T-helper 9 cell (primary cell): ENCODE results near the gene ENOX1.
"Not testable (repeated sequence)": the region's sequence is repeated elsewhere in the genome, so short reads cannot be mapped to it uniquely, and the experiment has no call there.

ENCODE experiments used
- DNase-seq: peaks from one replicate; pipeline ENCODE4 v3.0.0-alpha.2; 2020

The ENOX1 gene

GRCh38 chr13:43416842-43417241 is 369.9 kb downstream of the ENOX1 start:
- DNase-seq, result not testable (repeated sequence)

- DNase-seq, result not testable (repeated sequence)
These were observed 370.4 kb downstream of the ENOX1 start for GRCh38 chr13:43416408-43416807.

GRCh38 chr13:43415903-43416391 is 370.8 kb downstream of the ENOX1 start:
- not testable (repeated sequence) for DNase-seq

- DNase-seq, result no peak
These were observed 372.7 kb downstream of the ENOX1 start for GRCh38 chr13:43414111-43414510.

GRCh38 chr13:43411741-43412140 is 375.0 kb downstream of the ENOX1 start:
- DNase-seq, result no peak

DNA sequence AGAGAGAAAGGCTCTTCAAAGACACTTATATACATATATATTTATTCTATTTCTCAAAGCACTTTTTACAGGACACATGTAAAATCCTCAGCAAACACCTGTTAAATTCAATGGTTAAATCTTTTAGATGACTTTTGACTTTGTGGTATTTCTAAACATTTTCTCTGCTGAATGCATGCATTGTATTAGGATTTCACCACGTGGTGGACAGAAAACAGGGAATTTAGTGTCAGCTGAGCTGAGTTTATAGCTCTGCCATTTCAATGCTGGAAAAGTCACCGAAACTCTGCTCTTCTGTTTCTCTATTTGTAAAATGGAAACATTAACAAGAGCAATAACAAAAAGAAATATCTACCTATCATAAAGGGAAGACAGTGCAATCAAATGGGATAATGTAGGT is 375.6 kb downstream of the ENOX1 start:
- no peak for DNase-seq

GRCh38 chr13:43408274-43408673 is 378.5 kb downstream of the ENOX1 start:
- no peak for DNase-seq

GRCh38 chr13:43407023-43407581 is 379.7 kb downstream of the ENOX1 start:
- no peak for DNase-seq

DNA sequence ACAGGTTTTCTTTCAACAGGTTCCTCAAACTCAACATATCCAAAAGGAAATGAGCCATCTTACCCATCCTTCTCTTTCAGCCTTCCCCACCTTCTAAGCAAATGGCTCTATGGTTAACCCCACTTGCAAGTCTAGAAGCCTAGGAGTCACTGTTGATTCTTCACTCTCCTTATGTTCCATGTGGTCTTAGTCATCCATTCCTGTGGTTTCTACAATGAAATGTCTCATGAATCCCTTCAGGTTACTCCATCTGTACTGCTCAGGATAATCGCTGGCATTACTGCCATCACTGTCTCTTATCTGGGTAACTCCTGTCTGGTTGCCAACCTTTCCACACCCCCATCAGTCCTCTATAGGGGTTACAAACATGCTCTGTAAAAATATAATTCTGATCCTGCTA is 381.3 kb downstream of the ENOX1 start:
- no peak for DNase-seq

- no peak for DNase-seq
These were observed 384.4 kb downstream of the ENOX1 start for GRCh38 chr13:43402380-43402779.

DNA sequence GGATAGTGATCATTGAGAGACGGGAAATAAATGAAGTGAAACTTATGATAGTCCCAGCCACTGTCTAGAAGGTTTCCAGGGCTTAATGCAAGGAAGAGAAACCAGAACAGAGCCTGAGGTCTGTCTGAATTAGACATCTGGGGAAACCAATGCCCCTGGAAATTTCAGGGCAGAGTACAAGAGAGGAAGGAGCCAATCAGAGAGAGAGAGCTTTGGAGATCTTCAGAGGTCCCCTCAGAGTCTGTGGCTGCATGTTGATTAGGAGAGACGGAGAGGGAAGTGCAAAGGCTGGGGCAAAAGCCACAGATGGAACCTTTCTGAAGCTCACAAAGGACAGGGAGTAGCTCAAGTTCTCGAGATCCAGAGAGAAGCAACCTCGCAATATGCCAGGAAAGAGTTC is 385.4 kb downstream of the ENOX1 start:
- no peak for DNase-seq

DNA sequence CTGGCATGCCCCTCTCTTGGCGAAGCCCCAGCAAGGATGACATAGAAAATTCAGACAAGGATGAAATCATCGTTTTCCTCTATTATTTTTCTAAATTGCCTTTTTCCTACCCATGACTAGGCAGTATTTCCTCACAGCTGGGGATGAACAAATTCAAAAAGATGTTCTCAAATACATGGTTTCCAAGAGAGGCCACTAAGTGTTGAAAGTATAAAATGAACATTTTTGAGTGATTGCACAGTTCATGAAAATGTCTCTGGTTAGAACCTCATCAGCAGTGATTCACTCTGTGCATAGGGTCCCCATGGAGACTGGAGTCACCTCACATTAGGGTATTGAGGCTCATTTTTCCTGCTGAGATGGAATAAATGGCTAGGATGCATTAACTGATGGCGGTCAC is 389.7 kb downstream of the ENOX1 start:
- DNase-seq, result no peak

DNA sequence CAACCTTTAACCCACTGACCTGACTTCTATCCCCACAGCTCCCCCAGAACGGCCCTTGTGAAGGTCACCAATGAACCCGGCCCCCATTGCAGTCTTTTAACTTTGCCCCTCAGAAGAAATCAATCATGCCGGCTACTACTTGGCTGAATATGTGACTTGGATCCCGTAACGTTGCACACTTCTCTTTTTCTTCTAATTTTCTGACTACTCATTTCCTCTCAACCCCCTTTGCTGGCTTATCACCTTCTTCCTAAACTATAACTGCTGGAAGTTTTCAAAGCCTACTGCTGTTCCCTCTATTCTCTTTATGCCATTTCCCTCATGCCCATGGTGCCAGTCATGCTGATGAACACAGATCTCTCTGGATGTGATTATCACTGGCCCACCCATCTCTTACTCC is 395.7 kb downstream of the ENOX1 start:
- DNase-seq, result no peak

DNA sequence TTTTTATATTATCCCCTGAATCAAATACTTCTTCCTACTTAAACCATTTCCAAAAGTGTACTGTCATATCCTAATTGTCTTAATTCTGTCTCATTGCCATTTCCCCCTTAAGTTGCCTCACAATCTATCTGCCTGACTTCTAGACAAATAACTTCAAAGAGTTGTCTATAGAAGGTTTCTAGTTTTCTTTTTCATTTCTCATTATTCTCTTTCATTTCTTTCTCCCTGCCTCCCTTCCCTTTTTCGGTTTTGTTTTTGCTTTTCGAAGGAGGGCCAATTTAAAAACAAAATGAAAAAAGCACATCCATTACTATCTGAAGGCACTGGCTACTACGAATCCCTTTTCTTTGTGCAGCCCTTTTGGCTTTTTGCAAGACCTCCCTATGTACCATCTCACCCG is 396.2 kb downstream of the ENOX1 start:
- DNase-seq, result no peak

GRCh38 chr13:43389983-43390382 is 396.8 kb downstream of the ENOX1 start:
- DNase-seq, result no peak

GRCh38 chr13:43389573-43389972 is 397.2 kb downstream of the ENOX1 start:
- no peak for DNase-seq

GRCh38 chr13:43388282-43389034 is 398.3 kb downstream of the ENOX1 start:
- no peak for DNase-seq

- no peak for DNase-seq
These were observed 398.9 kb downstream of the ENOX1 start for GRCh38 chr13:43387880-43388279.

DNA sequence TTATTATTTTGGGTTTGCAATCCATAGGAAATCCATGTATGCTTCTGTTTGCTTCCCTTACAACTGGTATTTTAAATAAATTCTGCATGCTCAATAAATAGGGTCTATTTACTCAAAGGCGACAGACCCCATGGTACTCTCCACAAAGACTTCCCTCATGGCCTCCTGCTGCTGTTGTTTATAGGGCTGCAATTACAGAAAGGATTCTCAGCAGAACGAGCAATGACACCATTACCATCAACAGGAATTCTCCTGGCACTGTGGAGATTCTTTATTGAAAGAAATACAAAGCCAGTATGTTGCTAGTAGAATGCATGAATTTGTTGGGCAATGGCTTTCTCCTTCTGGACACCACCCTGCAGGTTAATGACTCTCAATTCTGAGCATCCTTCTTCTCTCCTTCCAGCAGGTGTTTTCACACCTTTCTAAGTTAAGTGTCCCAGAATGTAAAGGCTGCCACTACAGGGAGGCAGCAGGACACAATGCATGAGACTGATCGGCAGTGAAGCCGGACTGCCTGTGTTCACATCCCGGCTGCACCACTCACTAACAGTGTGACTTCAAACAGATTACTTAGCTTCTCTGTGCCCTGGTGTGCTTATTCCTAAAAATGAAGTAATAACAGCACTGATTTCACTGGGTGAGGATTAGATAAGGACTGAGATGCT is 403.1 kb downstream of the ENOX1 start:
- DNase-seq, result no peak

- no peak for DNase-seq
These were observed 407.0 kb downstream of the ENOX1 start for GRCh38 chr13:43379738-43380137.

DNA sequence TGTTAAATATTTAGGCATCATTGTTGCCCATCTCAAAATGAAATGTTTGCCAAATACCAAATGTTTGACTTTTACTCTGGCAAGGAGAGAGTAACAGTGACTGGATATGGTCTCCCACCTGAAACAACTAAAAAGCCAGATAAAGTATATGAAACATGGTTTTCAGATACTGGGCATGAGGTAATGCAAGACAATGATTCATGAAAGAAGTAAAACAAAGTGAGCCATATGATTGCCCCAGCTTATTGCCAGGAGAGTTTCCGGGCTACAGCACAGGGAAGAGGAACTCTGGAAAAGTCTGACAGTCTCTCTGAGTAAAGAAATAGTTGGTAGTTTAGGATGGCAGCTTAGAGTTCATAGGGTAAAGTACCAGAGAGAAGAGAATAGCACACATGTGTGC is 408.8 kb downstream of the ENOX1 start:
- DNase-seq, result no peak

DNA sequence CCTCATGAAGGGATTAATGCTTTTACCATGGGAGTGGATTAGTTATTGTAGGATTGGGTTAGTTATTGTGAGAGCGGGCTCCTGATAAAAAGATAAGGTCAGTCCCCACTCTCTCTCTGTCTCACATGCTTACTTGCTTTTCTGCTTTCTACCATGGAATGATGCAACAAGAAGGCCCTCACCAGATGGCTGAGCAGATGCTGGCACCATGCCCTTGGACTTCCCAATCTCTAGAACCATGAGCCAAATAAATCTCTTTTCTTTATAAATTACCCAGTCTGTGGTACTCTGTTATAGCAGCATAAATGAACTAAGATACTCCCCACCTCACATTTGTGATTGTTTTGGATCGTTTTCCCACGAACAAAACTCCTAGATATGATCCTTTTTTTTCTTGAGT is 409.6 kb downstream of the ENOX1 start:
- DNase-seq, result no peak

GRCh38 chr13:43376596-43376995 is 410.2 kb downstream of the ENOX1 start:
- no peak for DNase-seq
